WTC11 (cell line): ENCODE data around the gene SMIM5. TPM values are rescaled to one million over a fixed set of nuclear protein-coding genes. Genes with fewer than 3 reads are reported as not detected.

Source experiments
- ATAC-seq: fragments of 200-7000 bp; cut with Tn5 transposase; 2 replicates; pipeline ENCODE4 v1.10.0; 2021; ENCODE audit warnings: mild to moderate bottlenecking, moderate library complexity
- CTCF ChIA-PET: fragments of 300-600 bp; sonication (Branson Sonifier 250); formaldehyde crosslinking; loops from one replicate; lab custom pipeline; 2021; ENCODE audit warnings: antibody characterized with exemption; lab: Charles Lee
- POLR2A ChIA-PET: fragments of 350-600 bp; sonication (Branson Sonifier 250); formaldehyde crosslinking; loops from one replicate; lab custom pipeline; 2021; ENCODE audit warnings: antibody characterized with exemption; lab: Charles Lee
- DNase-seq: peaks from one replicate; pipeline ENCODE4 v3.0.0; 2021; ENCODE audit warnings: low spot score
- H3K27ac Mint-ChIP-seq: 2 replicates; pipeline ENCODE4 v1.8.0; 2021; ENCODE audit warnings: mixed read lengths
- H3K27me3 Mint-ChIP-seq: 2 replicates; pipeline ENCODE4 v1.8.0; 2021; ENCODE audit warnings: low read depth, mild to moderate bottlenecking, moderate library complexity, mixed read lengths
- H3K36me3 Mint-ChIP-seq: 2 replicates; pipeline ENCODE4 v1.8.0; 2021; ENCODE audit warnings: mixed read lengths
- H3K4me1 Mint-ChIP-seq: 2 replicates; pipeline ENCODE4 v1.8.0; 2022; ENCODE audit warnings: mixed read lengths
- H3K4me3 Mint-ChIP-seq: 2 replicates; pipeline ENCODE4 v1.8.0; 2021; ENCODE audit warnings: mild to moderate bottlenecking, moderate library complexity, mixed read lengths
- H3K9me3 Mint-ChIP-seq: 2 replicates; pipeline ENCODE4 v1.8.0; 2021; ENCODE audit warnings: mixed read lengths
- ATF6 ChIP-seq: sonication (generic); formaldehyde crosslinking; IDR thresholded peaks from 2 replicates; pipeline ENCODE4 v1.8.1; 2023; ENCODE audit warnings: mild to moderate bottlenecking, missing genetic modification reagents
- CREB1 ChIP-seq: sonication (generic); formaldehyde crosslinking; IDR thresholded peaks from 2 replicates; pipeline ENCODE4 v1.8.0; 2023; ENCODE audit warnings: mild to moderate bottlenecking, missing genetic modification reagents
- CREM ChIP-seq: sonication (generic); formaldehyde crosslinking; IDR thresholded peaks from 2 replicates; pipeline ENCODE4 v1.8.1; 2022; ENCODE audit warnings: mild to moderate bottlenecking, missing genetic modification reagents, moderate library complexity
- FOXJ3 ChIP-seq: sonication (generic); formaldehyde crosslinking; IDR thresholded peaks from 2 replicates; pipeline ENCODE4 v1.9.0; 2021; ENCODE audit warnings: missing genetic modification reagents, mild to moderate bottlenecking, borderline replicate concordance
- KAT7 ChIP-seq: sonication (generic); formaldehyde crosslinking; IDR thresholded peaks from 2 replicates; pipeline ENCODE4 v1.8.1; 2023; ENCODE audit warnings: missing genetic modification reagents, mild to moderate bottlenecking, borderline replicate concordance
- NFATC4 ChIP-seq: fragments of 250-450 bp; sonication (Bioruptor Pico); IDR thresholded peaks from 2 replicates; pipeline ENCODE4 v1.9.0; 2021; ENCODE audit warnings: mild to moderate bottlenecking
- NFE2L1 ChIP-seq: sonication (generic); formaldehyde crosslinking; IDR thresholded peaks from 2 replicates; pipeline ENCODE4 v1.8.1; 2023; ENCODE audit warnings: missing genetic modification reagents
- PREB ChIP-seq: sonication (generic); formaldehyde crosslinking; IDR thresholded peaks from 2 replicates; pipeline ENCODE4 v1.8.1; 2022; ENCODE audit warnings: mild to moderate bottlenecking, missing genetic modification reagents, moderate library complexity, borderline replicate concordance
- RORB ChIP-seq: fragments of 250-450 bp; sonication (Bioruptor Pico); IDR thresholded peaks from 2 replicates; pipeline ENCODE4 v1.9.0; 2021; ENCODE audit warnings: mild to moderate bottlenecking
- TEAD4 ChIP-seq: sonication (generic); formaldehyde crosslinking; IDR thresholded peaks from 2 replicates; pipeline ENCODE4 v1.8.0; 2022; ENCODE audit warnings: mild to moderate bottlenecking, missing genetic modification reagents
- ZBTB21 ChIP-seq: sonication (generic); formaldehyde crosslinking; IDR thresholded peaks from 2 replicates; pipeline ENCODE4 v1.8.1; 2023; ENCODE audit warnings: mild to moderate bottlenecking, missing genetic modification reagents, borderline replicate concordance
- ZNF121 ChIP-seq: sonication (generic); formaldehyde crosslinking; IDR thresholded peaks from 2 replicates; pipeline ENCODE4 v1.8.0; 2023; ENCODE audit warnings: missing genetic modification reagents
- ZNF138 ChIP-seq: sonication (generic); formaldehyde crosslinking; conservative IDR thresholded peaks from 2 replicates; pipeline ENCODE4 v1.8.1; 2022; ENCODE audit warnings: mild to moderate bottlenecking, moderate library complexity, missing genetic modification reagents
- ZNF219 ChIP-seq: sonication (generic); formaldehyde crosslinking; IDR thresholded peaks from 2 replicates; pipeline ENCODE4 v1.8.0; 2023; ENCODE audit warnings: missing genetic modification reagents, mild to moderate bottlenecking, borderline replicate concordance
- total RNA-seq: library from RNA; stranded (reverse); gene quantifications from 3 replicates; pipeline ENCODE4 v1.2.3, GENCODE V29; 2021
- TF ChIP-seq, protein P1 (sequence below): sonication (generic); formaldehyde crosslinking; IDR thresholded peaks from 2 replicates; pipeline ENCODE4 v1.8.1; 2023; ENCODE audit warnings: mild to moderate bottlenecking, missing genetic modification reagents, moderate library complexity
- TF ChIP-seq, protein P2 (sequence below): sonication (generic); formaldehyde crosslinking; IDR thresholded peaks from 2 replicates; pipeline ENCODE4 v1.8.0; 2022; ENCODE audit warnings: missing genetic modification reagents

The SMIM5 gene
- total RNA-seq, 1 experiment from 2014 or later = not detected

DNA sequence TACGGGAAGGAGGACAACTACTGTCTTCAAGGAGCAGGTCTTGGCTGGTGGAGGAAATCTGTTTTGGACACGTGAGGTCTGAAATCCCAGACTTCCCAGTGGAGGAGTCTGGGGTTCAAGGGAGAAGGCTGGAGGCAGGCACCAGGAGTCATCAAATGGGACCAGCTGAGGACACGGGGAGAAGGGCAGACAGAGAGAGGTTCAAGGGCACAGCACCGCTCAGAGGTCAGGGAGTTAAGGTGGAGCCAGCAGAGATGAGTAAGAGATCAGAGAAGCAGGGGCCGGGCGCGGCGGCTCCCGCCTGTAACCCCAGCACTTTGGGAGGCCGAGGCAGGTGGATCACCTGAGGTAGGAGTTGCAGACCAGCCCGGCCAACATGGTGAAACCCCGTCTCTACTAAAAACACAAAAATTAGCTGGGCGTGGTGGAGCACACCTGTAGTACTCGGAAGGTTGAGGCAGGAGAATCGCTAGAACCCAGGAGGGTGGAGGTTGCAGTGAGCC, 10.4 kb upstream of the SMIM5 start:
- no peak for ATAC-seq
- POLR2A ChIA-PET = interaction anchor here (0.6 kb wide), 1 partner anchor 117 kb away, joined by 4 read pairs; no protein-coding TSS in a partner anchor
- H3K4me1 Mint-ChIP-seq = no peaks in the 10 kb centered on the region
- H3K27me3 Mint-ChIP-seq = no peaks in the 10 kb centered on the region
- TF ChIP-seq, protein P1, sequence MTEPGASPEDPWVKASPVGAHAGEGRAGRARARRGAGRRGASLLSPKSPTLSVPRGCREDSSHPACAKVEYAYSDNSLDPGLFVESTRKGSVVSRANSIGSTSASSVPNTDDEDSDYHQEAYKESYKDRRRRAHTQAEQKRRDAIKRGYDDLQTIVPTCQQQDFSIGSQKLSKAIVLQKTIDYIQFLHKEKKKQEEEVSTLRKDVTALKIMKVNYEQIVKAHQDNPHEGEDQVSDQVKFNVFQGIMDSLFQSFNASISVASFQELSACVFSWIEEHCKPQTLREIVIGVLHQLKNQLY (CRISPR knock-in tag) = no peak
- TF ChIP-seq TEAD4 (no peak), CREM (CRISPR knock-in tag) (no peak), NFATC4 (CRISPR knock-in tag) (no peak), ZNF138 (no peak), FOXJ3 (CRISPR knock-in tag) (no peak), NFE2L1 (CRISPR knock-in tag) (no peak), ZNF121 (CRISPR knock-in tag) (no peak), CREB1 (CRISPR knock-in tag) (no peak), ATF6 (CRISPR knock-in tag) (no peak), ZNF219 (no peak), KAT7 (CRISPR knock-in tag) (no peak), RORB (CRISPR knock-in tag) (no peak), ZBTB21 (CRISPR knock-in tag) (no peak)
- TF ChIP-seq, protein P2, sequence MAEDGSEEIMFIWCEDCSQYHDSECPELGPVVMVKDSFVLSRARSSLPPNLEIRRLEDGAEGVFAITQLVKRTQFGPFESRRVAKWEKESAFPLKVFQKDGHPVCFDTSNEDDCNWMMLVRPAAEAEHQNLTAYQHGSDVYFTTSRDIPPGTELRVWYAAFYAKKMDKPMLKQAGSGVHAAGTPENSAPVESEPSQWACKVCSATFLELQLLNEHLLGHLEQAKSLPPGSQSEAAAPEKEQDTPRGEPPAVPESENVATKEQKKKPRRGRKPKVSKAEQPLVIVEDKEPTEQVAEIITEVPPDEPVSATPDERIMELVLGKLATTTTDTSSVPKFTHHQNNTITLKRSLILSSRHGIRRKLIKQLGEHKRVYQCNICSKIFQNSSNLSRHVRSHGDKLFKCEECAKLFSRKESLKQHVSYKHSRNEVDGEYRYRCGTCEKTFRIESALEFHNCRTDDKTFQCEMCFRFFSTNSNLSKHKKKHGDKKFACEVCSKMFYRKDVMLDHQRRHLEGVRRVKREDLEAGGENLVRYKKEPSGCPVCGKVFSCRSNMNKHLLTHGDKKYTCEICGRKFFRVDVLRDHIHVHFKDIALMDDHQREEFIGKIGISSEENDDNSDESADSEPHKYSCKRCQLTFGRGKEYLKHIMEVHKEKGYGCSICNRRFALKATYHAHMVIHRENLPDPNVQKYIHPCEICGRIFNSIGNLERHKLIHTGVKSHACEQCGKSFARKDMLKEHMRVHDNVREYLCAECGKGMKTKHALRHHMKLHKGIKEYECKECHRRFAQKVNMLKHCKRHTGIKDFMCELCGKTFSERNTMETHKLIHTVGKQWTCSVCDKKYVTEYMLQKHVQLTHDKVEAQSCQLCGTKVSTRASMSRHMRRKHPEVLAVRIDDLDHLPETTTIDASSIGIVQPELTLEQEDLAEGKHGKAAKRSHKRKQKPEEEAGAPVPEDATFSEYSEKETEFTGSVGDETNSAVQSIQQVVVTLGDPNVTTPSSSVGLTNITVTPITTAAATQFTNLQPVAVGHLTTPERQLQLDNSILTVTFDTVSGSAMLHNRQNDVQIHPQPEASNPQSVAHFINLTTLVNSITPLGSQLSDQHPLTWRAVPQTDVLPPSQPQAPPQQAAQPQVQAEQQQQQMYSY (CRISPR knock-in tag) = no peak
- TF ChIP-seq, all 79 proteins: peak for 0
- Mint-ChIP-seq H3K4me3 (no peak overlapping the region), H3K27ac (no peak overlapping the region), H3K9me3 (no peaks in the 10 kb centered on the region), H3K36me3 (no peaks in the 10 kb centered on the region)
- DNase-seq = no peak
- CTCF ChIA-PET = interaction anchor here (1.4 to 19.0 kb wide), 9 partner anchors 12 to 131 kb away, joined by 3 to 304 read pairs (median 32); partner anchors contain the start of gene SMIM5

GRCh38 chr17:75623386-75623785, 9.8 kb upstream of the SMIM5 start:
- CTCF ChIA-PET = interaction anchor here (1.4 to 19.0 kb wide), 9 partner anchors 8 to 130 kb away, joined by 3 to 304 read pairs (median 32); partner anchors contain the start of gene SMIM5
- no peak for TF ChIP-seq PREB (CRISPR knock-in tag)

More at GRCh38 chr17:75623386-75623785, 9.8 kb upstream of the SMIM5 start:
- H3K4me1 Mint-ChIP-seq = no peaks in the 10 kb centered on the region
- POLR2A ChIA-PET = interaction anchor here (0.6 kb wide), 1 partner anchor 117 kb away, joined by 4 read pairs; no protein-coding TSS in a partner anchor
- no peaks in the 10 kb centered on the region for H3K36me3 Mint-ChIP-seq
- DNase-seq (no peak), ATAC-seq (no peak)
- H3K27me3 Mint-ChIP-seq = no peaks in the 10 kb centered on the region
- no peaks in the 10 kb centered on the region for H3K9me3 Mint-ChIP-seq
- H3K27ac Mint-ChIP-seq = no peak overlapping the region
- no peak overlapping the region for H3K4me3 Mint-ChIP-seq
